ENCODE measurements around the gene EYS.

DNA sequence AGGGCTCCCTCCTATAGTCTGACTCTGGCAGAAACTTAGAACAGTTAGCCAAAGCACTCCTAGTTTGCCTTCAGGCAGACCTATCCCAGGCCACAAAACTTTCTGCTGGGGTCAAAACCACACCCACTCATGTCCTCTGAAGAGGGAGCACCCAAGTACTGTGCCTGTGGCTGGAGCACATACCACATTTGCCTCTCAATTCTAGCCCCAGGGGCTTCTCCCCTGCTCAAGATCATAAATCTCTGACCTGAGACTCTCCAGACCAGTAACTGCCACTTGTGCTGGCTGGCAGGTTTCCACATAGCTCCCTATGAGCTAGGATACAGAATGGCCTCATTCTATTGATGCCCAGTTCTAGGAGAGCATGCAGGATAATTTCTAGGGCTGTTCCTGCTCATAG, 781.0 kb downstream of the EYS start:
- TF ChIP-seq GATA2 (IDR thresholded peaks at IDR 0.05; ENCODE audit: low read depth, low read length) (no peak), GATA3 (IDR thresholded peaks at IDR 0.05; ENCODE audit: low read depth, low read length) (no peak)

Data from SH-SY5Y (cell line).